ENCODE results near the gene PDGFC. TPM values are rescaled to one million over a fixed set of nuclear protein-coding genes. Genes with fewer than 3 reads are reported as not detected.

The PDGFC gene
- total RNA-seq, 1 experiment from 2014 or later: 4.5 TPM

DNA sequence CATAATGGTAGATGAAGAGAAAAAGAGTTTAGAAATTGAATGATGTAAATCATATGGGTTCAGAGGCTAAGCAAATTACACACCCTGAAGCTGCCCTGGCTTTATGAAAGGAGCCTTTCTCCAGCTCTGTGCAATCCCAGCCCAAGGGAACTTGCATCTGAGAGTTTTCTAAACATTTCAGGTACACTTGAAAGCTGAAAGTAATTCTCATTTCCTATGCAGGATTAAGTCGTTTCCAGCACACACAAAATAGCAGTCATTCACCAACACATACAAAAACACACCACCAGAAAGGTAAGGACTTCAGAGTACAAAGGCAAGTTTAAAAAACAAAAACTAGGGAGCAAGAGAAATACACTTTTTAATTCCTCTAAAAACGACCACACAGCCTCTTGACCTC is 1.7 kb downstream of the PDGFC start:
- Histone ChIP-seq H3K9me3 (ENCODE audit: control insufficient read depth, low read depth, low read length) (no peaks in the 10 kb centered on the region), H4K5ac (ENCODE audit: insufficient read length, low read depth, low read length) (no peak overlapping the region), H2BK20ac (ENCODE audit: low read depth, low read length, poor library complexity, severe bottlenecking) (no peak overlapping the region), H3T11ph (ENCODE audit: low read length) (no peak overlapping the region), H2BK5ac (ENCODE audit: insufficient read length, low read length) (no peak overlapping the region), H3K27ac (ENCODE audit: insufficient read length, low read depth, low read length) (no peak overlapping the region), H3K4me1 (ENCODE audit: insufficient read depth, low read length) (0 out of 2 replicates have a peak, but pooled peaks cover 4% of the 10 kb centered on the region), H3K4me2 (ENCODE audit: insufficient read depth, insufficient read length, low read length) (peak overlapping the region; percentile 99), H2AFZ (ENCODE audit: low read length) (no peak overlapping the region), H4K8ac (replicated peaks; ENCODE audit: insufficient read length, low read depth, low read length) (no peak overlapping the region), H3K27me3 (ENCODE audit: insufficient read depth, low read length) (peaks cover 2% of the 10 kb centered on the region; the same call in 1 of the 2 replicates), H2BK120ac (ENCODE audit: low read depth, low read length, poor library complexity, severe bottlenecking) (no peak overlapping the region), H3K56ac (ENCODE audit: insufficient read length, low read depth, low read length) (no peak overlapping the region), H3K79me1 (ENCODE audit: insufficient read depth, low read depth, low read length, poor library complexity, severe bottlenecking) (no peaks in the 10 kb centered on the region), H3K4ac (ENCODE audit: low read depth, low read length) (no peak overlapping the region), H3K79me2 (ENCODE audit: insufficient read depth, low read length) (no peaks in the 10 kb centered on the region), H2BK12ac (ENCODE audit: insufficient read length, low read depth, low read length) (no peak overlapping the region), H4K20me1 (ENCODE audit: control insufficient read depth, insufficient read depth, insufficient read length) (no peaks in the 10 kb centered on the region), H2BK15ac (ENCODE audit: low read depth, low read length) (no peak overlapping the region), H3K14ac (ENCODE audit: insufficient read depth, low read length) (no peak overlapping the region), H3K23ac (ENCODE audit: insufficient read length, low read depth, low read length) (no peak overlapping the region), H2AK5ac (ENCODE audit: insufficient read length, low read length) (no peak overlapping the region), H3K23me2 (ENCODE audit: insufficient read length, low read depth, low read length, poor library complexity, severe bottlenecking) (peaks cover 14% of the 10 kb centered on the region), H4K91ac (ENCODE audit: insufficient read length, low read depth, low read length) (no peak overlapping the region), H3K9ac (ENCODE audit: extremely low read depth, insufficient read length, low read length) (no peak overlapping the region), H3K18ac (ENCODE audit: insufficient read length, low read depth, low read length) (no peak overlapping the region)
- Mint-ChIP-seq H3K36me3 (ENCODE audit: insufficient read depth in 1 of 3, low read depth in 3 of 3) (no peaks in the 10 kb centered on the region), H3K4me3 (peak overlapping the region; percentile 74 to 94), H3K9me3 (no peaks in the 10 kb centered on the region), H3K27me3 (ENCODE audit: low read depth) (peaks cover 27% of the 10 kb centered on the region), H3K4me1 (peaks cover 23 to 28% of the 10 kb centered on the region in 2 experiments), H3K27ac (no peak overlapping the region)
- DNase-seq: no peak
- no CpG with 5 or more reads among the region's 2 CpGs for WGBS (ENCODE audit: extremely low coverage, insufficient read length, low lambda C conversion rate)
- TF ChIP-seq CTCF (conservative IDR thresholded peaks at IDR 0.05): no peak
